Subcutaneous abdominal adipose tissue (tissue), 5 donors: ENCODE data around the gene KLC1.

Experiments
- H3K27ac ChIP-seq: one replicate; pipeline ENCODE4 v1.7.0; 2013; ENCODE audit warnings: low read depth, mild to moderate bottlenecking, inconsistent platforms, low read length, moderate library complexity
- H3K27me3 ChIP-seq, 5 donors: one replicate each; pipeline ENCODE4 v1.7.0; 2013; ENCODE audit warnings: low read length in 5 of 5, inconsistent platforms in 1 of 5; ENCODE audit not compliant: control insufficient read depth in 5 of 5, insufficient read depth in 4 of 5
- H3K36me3 ChIP-seq, 5 donors: one replicate each; pipeline ENCODE4 v1.7.0; 2013; ENCODE audit warnings: low read length in 5 of 5; ENCODE audit not compliant: control insufficient read depth in 5 of 5, insufficient read depth in 5 of 5
- H3K4me1 ChIP-seq, 5 donors: one replicate each; pipeline ENCODE4 v1.7.0; 2013; ENCODE audit warnings: low read length in 5 of 5, mild to moderate bottlenecking in 3 of 5, moderate library complexity in 1 of 5; ENCODE audit not compliant: control insufficient read depth in 5 of 5, insufficient read depth in 5 of 5
- H3K4me3 ChIP-seq, 5 donors: one replicate each; pipeline ENCODE4 v1.7.0; 2013; ENCODE audit warnings: low read length in 5 of 5, low read depth in 1 of 5
- H3K9ac ChIP-seq, 5 donors: one replicate each; pipeline ENCODE4 v1.7.0; 2013; ENCODE audit warnings: low read length in 5 of 5, mild to moderate bottlenecking in 4 of 5, moderate library complexity in 3 of 5
- H3K9me3 ChIP-seq, 5 donors: one replicate each; pipeline ENCODE4 v1.7.0; 2013; ENCODE audit warnings: low read length in 5 of 5; ENCODE audit not compliant: control insufficient read depth in 5 of 5
- donor health status: healthy.
- donor health status: healthy.
- donor health status: healthy.
- donor health status: healthy.
- donor health status: healthy.

The KLC1 gene

GRCh38 chr14:103706551-103707328, 77.7 kb downstream of the KLC1 start:
- H3K4me1 ChIP-seq = peaks cover 3 to 62% (median 32%) of the 10 kb centered on the region in 5 donors
- H3K9ac ChIP-seq = no peak overlapping the region
- H3K4me3 ChIP-seq = no peak overlapping the region
- peaks cover 0 to 49% (median 39%) of the 10 kb centered on the region in 5 donors for H3K36me3 ChIP-seq
- no peaks in the 10 kb centered on the region for H3K27me3 ChIP-seq
- no peak overlapping the region for H3K27ac ChIP-seq
- no peaks in the 10 kb centered on the region for H3K9me3 ChIP-seq

DNA sequence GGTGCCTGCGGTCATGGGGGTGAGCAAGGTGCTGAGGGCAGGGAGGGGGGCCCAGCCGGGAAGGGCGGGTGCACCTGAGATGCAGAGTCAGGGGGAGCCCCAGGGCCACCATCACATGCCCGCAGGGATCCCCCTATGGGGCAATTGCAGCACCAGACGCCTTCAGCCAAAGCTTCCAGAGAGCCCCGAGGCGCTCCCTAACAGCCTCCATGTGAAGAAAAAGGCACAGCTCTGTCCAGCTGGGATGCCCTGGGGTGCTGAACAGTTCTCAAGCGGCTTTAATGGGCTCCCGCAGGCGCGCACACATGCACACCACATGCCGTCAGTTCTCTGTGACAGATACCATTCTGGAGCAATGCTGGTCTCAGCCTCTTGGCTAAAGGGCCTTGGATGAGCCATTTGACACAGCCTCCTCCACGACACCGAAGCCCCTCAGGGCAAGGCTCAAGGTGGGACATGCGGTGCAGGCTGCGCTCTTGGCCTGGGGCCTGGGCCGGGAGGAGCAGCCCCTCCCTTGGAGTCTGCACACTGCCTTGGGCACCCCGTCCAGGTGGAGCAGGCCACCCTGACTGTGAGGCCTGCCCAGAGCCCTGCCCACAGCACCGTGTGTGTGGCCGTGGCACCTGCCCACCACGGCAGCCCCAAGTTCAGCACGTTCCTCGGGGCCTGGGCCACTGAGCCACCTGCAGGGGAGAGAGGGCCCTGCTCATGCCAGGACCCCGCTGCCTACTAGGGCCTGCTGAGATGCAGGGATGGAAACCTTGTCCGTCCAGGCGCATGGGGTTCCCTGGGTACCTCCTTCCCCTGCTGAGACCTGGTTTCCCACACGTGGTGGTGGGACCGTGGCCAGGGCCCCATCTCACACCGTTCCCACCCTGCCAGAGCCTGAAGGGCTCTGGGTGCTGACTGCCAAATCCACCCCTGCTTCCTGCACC, 78.6 kb downstream of the KLC1 start:
- Histone ChIP-seq H3K4me3 (no peak overlapping the region), H3K27ac (no peak overlapping the region), H3K27me3 (no peaks in the 10 kb centered on the region), H3K9me3 (no peaks in the 10 kb centered on the region), H3K36me3 (peaks cover 0 to 41% (median 30%) of the 10 kb centered on the region in 5 donors), H3K9ac (no peak overlapping the region), H3K4me1 (peaks cover 6 to 63% (median 32%) of the 10 kb centered on the region in 5 donors)

DNA sequence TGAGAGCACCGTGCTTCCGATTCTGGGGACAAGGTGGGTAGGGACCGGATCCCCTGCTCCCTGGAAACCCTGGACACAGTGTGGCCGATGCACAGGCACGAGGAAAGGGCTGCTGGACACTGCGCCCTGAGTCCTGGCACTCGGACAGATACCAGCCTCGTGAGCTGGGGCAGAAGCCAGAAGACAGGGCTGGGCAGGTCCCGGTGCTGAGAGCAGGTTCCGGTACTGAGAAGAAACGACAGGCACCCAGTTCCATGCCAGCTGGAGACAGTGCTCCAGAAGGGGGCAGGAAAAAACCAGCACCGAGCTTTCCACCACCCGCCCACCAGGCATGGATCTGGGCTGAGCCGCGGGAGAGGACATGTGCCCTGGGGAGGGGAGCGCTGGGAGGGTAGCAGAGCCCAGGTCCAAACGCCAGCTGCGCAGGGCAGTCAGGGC, 79.8 kb downstream of the KLC1 start:
- Histone ChIP-seq H3K4me3 (no peak overlapping the region), H3K9ac (no peak overlapping the region), H3K36me3 (peaks cover 0 to 29% (median 19%) of the 10 kb centered on the region in 5 donors), H3K4me1 (peaks cover 6 to 61% (median 36%) of the 10 kb centered on the region in 5 donors), H3K9me3 (no peaks in the 10 kb centered on the region), H3K27me3 (no peaks in the 10 kb centered on the region), H3K27ac (no peak overlapping the region)

GRCh38 chr14:103709814-103710213, 80.8 kb downstream of the KLC1 start:
- peaks cover 6 to 61% (median 44%) of the 10 kb centered on the region in 5 donors for H3K4me1 ChIP-seq
- H3K9me3 ChIP-seq = no peaks in the 10 kb centered on the region
- H3K4me3 ChIP-seq = no peak overlapping the region
- no peaks in the 10 kb centered on the region for H3K27me3 ChIP-seq
- no peak overlapping the region for H3K9ac ChIP-seq
- H3K27ac ChIP-seq = no peak overlapping the region
- H3K36me3 ChIP-seq = peaks cover 0 to 26% (median 17%) of the 10 kb centered on the region in 5 donors

DNA sequence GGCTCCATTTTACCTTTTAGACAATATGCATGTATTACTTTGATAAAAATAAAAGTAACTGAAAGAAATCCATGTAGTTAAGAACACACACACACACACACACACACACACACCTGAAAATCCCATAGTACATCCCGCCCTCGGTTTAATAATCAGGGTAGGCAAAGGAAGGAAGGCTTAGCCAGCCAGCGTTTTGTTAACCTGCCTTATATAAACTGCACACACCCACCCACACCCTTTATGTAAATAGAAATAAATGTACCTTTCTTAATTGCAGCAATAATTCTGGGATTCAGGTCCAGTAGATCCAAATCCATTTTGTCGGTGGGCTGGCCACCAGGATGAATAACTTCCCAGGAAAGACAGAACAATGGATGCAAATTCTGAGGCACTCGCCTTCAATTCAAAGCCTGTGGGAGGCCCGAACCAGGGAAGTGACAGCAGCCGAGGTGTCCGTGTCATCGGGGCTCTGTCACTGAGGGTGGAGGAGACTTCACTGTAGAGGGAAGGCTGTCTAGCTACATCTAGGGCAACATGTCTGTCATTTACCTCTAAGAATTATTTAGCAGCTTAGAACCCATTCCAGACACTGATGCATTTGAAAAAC, 81.9 kb downstream of the KLC1 start:
- H3K9ac ChIP-seq = no peak overlapping the region
- no peak overlapping the region for H3K27ac ChIP-seq
- H3K36me3 ChIP-seq = peaks cover 0 to 24% (median 13%) of the 10 kb centered on the region in 5 donors
- H3K4me1 ChIP-seq = peaks cover 6 to 50% (median 42%) of the 10 kb centered on the region in 5 donors
- H3K27me3 ChIP-seq = no peaks in the 10 kb centered on the region
- no peak overlapping the region for H3K4me3 ChIP-seq
- H3K9me3 ChIP-seq = no peaks in the 10 kb centered on the region

GRCh38 chr14:103711516-103712431, 82.8 kb downstream of the KLC1 start:
- peak overlapping the region in 1 of 5 donors; percentile 20 for H3K4me3 ChIP-seq
- H3K9ac ChIP-seq = peak overlapping the region in 3 of 5 donors; percentile 24 to 63 (median 37)
- no peak overlapping the region for H3K27ac ChIP-seq
- H3K27me3 ChIP-seq = no peaks in the 10 kb centered on the region
- H3K9me3 ChIP-seq = no peaks in the 10 kb centered on the region
- H3K36me3 ChIP-seq = peaks cover 0 to 16% (median 10%) of the 10 kb centered on the region in 5 donors
- peaks cover 6 to 47% (median 44%) of the 10 kb centered on the region in 5 donors for H3K4me1 ChIP-seq

DNA sequence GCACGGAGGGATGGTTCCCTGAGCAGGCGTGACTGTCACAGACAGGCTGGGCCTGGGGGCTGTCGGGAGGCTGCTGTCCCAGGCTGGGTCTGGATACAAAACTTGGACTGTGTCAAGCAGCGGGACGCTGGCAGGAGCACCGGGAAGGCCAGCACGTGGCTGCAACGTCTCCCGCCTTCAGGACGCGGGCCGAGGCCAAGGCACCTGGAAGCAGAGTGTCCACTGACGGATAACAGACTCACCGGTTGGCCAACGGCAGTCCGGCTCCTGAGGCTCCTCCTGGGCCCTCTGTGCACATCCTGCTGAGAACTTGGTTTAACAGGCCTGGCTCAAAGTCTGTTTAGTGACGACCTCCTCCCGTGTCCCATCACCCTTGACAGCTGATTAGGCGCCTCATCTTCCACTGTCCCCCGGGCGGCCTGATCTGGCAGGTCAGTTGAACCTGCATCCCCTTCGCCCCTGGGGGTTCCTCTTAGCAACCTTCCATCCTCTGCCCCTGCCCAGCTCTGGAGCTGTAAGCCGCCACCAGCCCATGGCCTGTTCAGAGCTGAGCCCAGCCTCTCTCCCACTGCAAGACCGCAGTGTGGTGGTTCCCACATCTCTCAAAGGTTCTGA, 83.7 kb downstream of the KLC1 start:
- Histone ChIP-seq H3K4me1 (peaks cover 11 to 56% (median 54%) of the 10 kb centered on the region in 5 donors), H3K9me3 (no peaks in the 10 kb centered on the region), H3K36me3 (peaks cover 0 to 7% (median 4%) of the 10 kb centered on the region in 5 donors), H3K4me3 (no peak overlapping the region), H3K9ac (peak overlapping the region in 2 of 5 donors; percentile 24 to 47), H3K27ac (no peak overlapping the region), H3K27me3 (no peaks in the 10 kb centered on the region)

DNA sequence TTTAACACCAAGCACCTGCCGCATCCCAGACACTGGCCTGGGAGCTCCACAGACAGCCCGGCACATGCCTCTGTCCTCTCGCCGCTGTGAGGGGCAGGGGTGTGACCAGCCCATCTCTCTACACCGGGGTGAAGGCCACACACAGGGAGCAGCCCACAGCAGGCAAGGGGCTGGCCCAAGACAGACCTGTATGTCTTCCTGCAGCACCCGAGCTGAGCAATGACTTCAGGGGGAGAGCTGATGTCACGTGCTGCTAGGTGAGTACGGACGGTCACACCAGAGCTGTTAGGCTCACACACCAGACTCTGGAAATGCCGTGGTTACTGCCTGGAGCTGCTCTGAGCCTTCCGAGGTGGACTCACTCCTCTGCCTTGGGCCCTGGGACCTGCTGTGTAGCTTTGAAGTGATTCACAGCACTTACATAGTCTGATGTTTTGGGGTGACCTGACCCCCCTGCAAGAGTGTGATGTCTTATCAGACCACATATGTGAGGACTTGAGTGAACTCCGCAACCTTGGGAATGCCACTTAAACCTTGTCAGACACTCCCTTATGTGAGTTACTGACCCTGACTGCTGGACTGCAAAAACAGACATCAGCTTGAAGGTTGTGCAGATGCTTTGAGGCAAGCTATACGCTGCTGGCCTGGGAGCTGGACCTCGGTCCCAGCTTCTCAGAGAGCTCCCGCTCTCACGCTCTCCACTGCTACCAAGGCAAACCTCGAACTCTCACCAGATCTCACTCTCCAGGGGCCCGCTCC, 84.5 kb downstream of the KLC1 start:
- Histone ChIP-seq H3K36me3 (no peaks in the 10 kb centered on the region), H3K9ac (peak overlapping the region in 1 of 5 donors; percentile 2), H3K9me3 (no peaks in the 10 kb centered on the region), H3K27ac (no peak overlapping the region), H3K4me1 (peaks cover 11 to 64% (median 58%) of the 10 kb centered on the region in 5 donors), H3K27me3 (no peaks in the 10 kb centered on the region), H3K4me3 (no peak overlapping the region)
